ENCODE data around the gene TTPAL.

DNA sequence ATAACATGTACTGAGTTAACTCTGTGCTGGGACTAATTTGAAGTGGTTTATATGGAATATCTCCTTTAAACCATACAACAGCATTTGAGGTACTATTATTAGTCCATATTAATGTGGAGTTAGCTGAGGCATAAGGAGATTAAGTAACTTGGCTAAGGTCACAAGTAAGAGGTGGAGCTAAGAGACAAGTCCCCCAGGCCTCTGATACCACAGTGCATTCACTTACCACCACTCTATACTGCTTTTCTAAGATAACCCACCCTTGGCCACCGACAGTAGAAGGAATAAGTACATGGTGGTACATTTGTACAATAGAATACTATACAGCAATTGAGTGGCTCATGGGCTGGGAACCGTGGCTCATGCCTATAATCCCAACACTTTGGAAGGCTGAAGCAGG lies 16.4 kb upstream of the TTPAL start:
- no peak for TF ChIP-seq CTCF (IDR thresholded peaks at IDR 0.05)
- TF ChIP-seq E2F4 (CRISPR knock-in tag; IDR thresholded peaks at IDR 0.05; ENCODE audit: borderline replicate concordance, low read depth), result no peak
- no peak for TF ChIP-seq USF2 (CRISPR knock-in tag; IDR thresholded peaks at IDR 0.05)
- no peak for TF ChIP-seq IRF1 (CRISPR knock-in tag; IDR thresholded peaks at IDR 0.05)
- no peak for TF ChIP-seq ATF1 (CRISPR knock-in tag; IDR thresholded peaks at IDR 0.05)
- no peak for TF ChIP-seq MAX (CRISPR knock-in tag; IDR thresholded peaks at IDR 0.05)
- TF ChIP-seq FOXP1 (CRISPR knock-in tag; IDR thresholded peaks at IDR 0.05; ENCODE audit: borderline replicate concordance), result no peak
- no peak for TF ChIP-seq FOXK1 (CRISPR knock-in tag; IDR thresholded peaks at IDR 0.05)
- no peak for TF ChIP-seq JUN (CRISPR knock-in tag; IDR thresholded peaks at IDR 0.05)
- TF ChIP-seq ARID4B (CRISPR knock-in tag; IDR thresholded peaks at IDR 0.05; ENCODE audit: borderline replicate concordance), result no peak
- no peak for TF ChIP-seq FOXP4 (CRISPR knock-in tag; IDR thresholded peaks at IDR 0.05)
- no peak for TF ChIP-seq SP1 (CRISPR knock-in tag; conservative IDR thresholded peaks at IDR 0.05)
